H1 (cell line): ENCODE results near the gene ITPR1. TPM values are rescaled to one million over a fixed set of nuclear protein-coding genes. Genes with fewer than 3 reads are reported as not detected.

Source experiments
- CTCF ChIA-PET: fragments of 300-600 bp; sonication (Branson Sonifier 250); formaldehyde crosslinking; loops from one replicate; lab custom pipeline; 2021; ENCODE audit not compliant: partially characterized antibody; lab: Charles Lee
- POLR2A ChIA-PET: fragments of 300-600 bp; sonication (Branson Sonifier 250); formaldehyde crosslinking; loops from one replicate; lab custom pipeline; 2021; ENCODE audit warnings: inconsistent platforms; ENCODE audit not compliant: partially characterized antibody; lab: Charles Lee
- DNase-seq, 2 experiments: peaks; one replicate each; pipeline versions ENCODE4 v3.0.0 to v3.0.0-alpha.2; 2010 to 2022; ENCODE audit warnings: low spot score in 2 of 2, low read depth in 1 of 2, mixed read lengths in 1 of 2
- FAIRE-seq: peaks from 2 replicates; lab custom pipeline; 2011; peaks lifted over from hg19 to GRCh38; lab: Jason Lieb, UNC
- H2AFZ ChIP-seq: 2 replicates; pipeline ENCODE4 v1.8.1; 2012; ENCODE audit warnings: low read length, inconsistent platforms
- H2AK5ac ChIP-seq: 2 replicates; pipeline ENCODE4 v1.6.1; 2013; ENCODE audit warnings: low read depth, low read length
- H2BK120ac ChIP-seq: replicated peaks from 2 replicates; pipeline ENCODE3; 2013; ENCODE audit warnings: low read depth, low read length, inconsistent platforms
- H2BK12ac ChIP-seq: 2 replicates; pipeline ENCODE4 v1.6.1; 2013; ENCODE audit warnings: low read depth, low read length
- H2BK15ac ChIP-seq: 2 replicates; pipeline ENCODE4 v1.6.1; 2013; ENCODE audit warnings: low read length
- H2BK20ac ChIP-seq: 2 replicates; pipeline ENCODE4 v1.6.1; 2013; ENCODE audit warnings: low read length
- H2BK5ac ChIP-seq: 2 replicates; pipeline ENCODE4 v1.6.1; 2013; ENCODE audit warnings: low read depth, low read length
- H3K14ac ChIP-seq: 2 replicates; pipeline ENCODE4 v1.6.1; 2013; ENCODE audit warnings: inconsistent platforms; ENCODE audit not compliant: insufficient read length
- H3K18ac ChIP-seq: 2 replicates; pipeline ENCODE4 v1.6.1; 2013; ENCODE audit warnings: low read length; ENCODE audit errors: extremely low read depth
- H3K23ac ChIP-seq: 2 replicates; pipeline ENCODE4 v1.6.1; 2013; ENCODE audit warnings: inconsistent platforms; ENCODE audit not compliant: insufficient read length
- H3K23me2 ChIP-seq: 2 replicates; pipeline ENCODE4 v1.6.1; 2013; ENCODE audit warnings: low read depth, low read length
- H3K27ac ChIP-seq: 2 replicates; pipeline ENCODE4 v1.6.1; 2011; ENCODE audit warnings: low read depth, low read length, inconsistent platforms
- H3K27me3 ChIP-seq, 4 experiments: replicated peaks in 1 of 4; 1 replicate in 1 of 4; 2 replicates in 3 of 4; pipeline versions ENCODE4 v1.6.1 to v1.8.1; 2011 to 2013; ENCODE audit warnings: low read length in 3 of 4, mild to moderate bottlenecking in 3 of 4, inconsistent platforms in 2 of 4, mixed read lengths in 2 of 4, moderate library complexity in 1 of 4; ENCODE audit not compliant: control insufficient read depth in 3 of 4, insufficient read depth in 3 of 4; ENCODE audit errors: extremely low read depth in 1 of 4
- H3K36me3 ChIP-seq, 4 experiments: 2 replicates each; pipeline versions ENCODE4 v1.6.1 to v1.8.1; 2011 to 2013; ENCODE audit warnings: mild to moderate bottlenecking in 4 of 4, low read length in 3 of 4, moderate library complexity in 2 of 4, control low read depth in 1 of 4, inconsistent platforms in 1 of 4; ENCODE audit not compliant: insufficient read depth in 4 of 4, control insufficient read depth in 2 of 4
- H3K4ac ChIP-seq: replicated peaks from 2 replicates; pipeline ENCODE3; 2013; ENCODE audit warnings: low read length, low read depth, mixed read lengths, inconsistent platforms; ENCODE audit not compliant: insufficient read length
- H3K4me1 ChIP-seq, 4 experiments: replicated peaks in 1 of 4; 1 replicate in 1 of 4; 2 replicates in 3 of 4; pipeline versions ENCODE4 v1.6.1 to v1.8.1; 2011 to 2013; ENCODE audit warnings: low read length in 3 of 4, inconsistent platforms in 2 of 4, mixed read lengths in 1 of 4; ENCODE audit not compliant: insufficient read depth in 4 of 4, control insufficient read depth in 3 of 4
- H3K4me2 ChIP-seq, 2 experiments: 2 replicates each; pipeline versions ENCODE4 v1.6.1 to v1.8.1; 2011 to 2013; ENCODE audit warnings: low read depth in 2 of 2, low read length in 2 of 2, control low read depth in 1 of 2, inconsistent platforms in 1 of 2, mild to moderate bottlenecking in 1 of 2; ENCODE audit not compliant: insufficient read depth in 1 of 2
- H3K4me3 ChIP-seq, 4 experiments: fragments of 200-600, 300-600 bp in 1 of 4; sonication (generic), shearing (Covaris generic), sonication (Bioruptor Twin) in 1 of 4; 2 replicates each; pipeline versions ENCODE4 v1.5.1 to v1.8.1; 2011 to 2016; ENCODE audit warnings: low read length in 4 of 4, low read depth in 3 of 4, control low read depth in 2 of 4, inconsistent platforms in 2 of 4, mild to moderate bottlenecking in 2 of 4, mixed read lengths in 1 of 4, moderate library complexity in 1 of 4; ENCODE audit not compliant: insufficient read depth in 2 of 4; ENCODE audit errors: extremely low read depth in 1 of 4
- H3K56ac ChIP-seq: replicated peaks from 2 replicates; pipeline ENCODE3; 2013; ENCODE audit warnings: low read depth, mild to moderate bottlenecking, mixed read lengths, low read length, inconsistent platforms; ENCODE audit not compliant: insufficient read length
- H3K79me1 ChIP-seq: 2 replicates; pipeline ENCODE4 v1.6.1; 2013; ENCODE audit warnings: low read depth, low read length, control low read depth
- H3K79me2 ChIP-seq, 2 experiments: 2 replicates each; pipeline versions ENCODE4 v1.6.1 to v1.8.1; 2012 to 2013; ENCODE audit warnings: low read length in 2 of 2, mild to moderate bottlenecking in 2 of 2, inconsistent platforms in 1 of 2; ENCODE audit not compliant: insufficient read depth in 2 of 2, control insufficient read depth in 1 of 2
- H3K9ac ChIP-seq, 4 experiments: replicated peaks in 1 of 4; 1 replicate in 1 of 4; 2 replicates in 3 of 4; pipeline versions ENCODE4 v1.6.1 to v1.8.1; 2011 to 2013; ENCODE audit warnings: low read depth in 3 of 4, low read length in 3 of 4, control low read depth in 2 of 4, mild to moderate bottlenecking in 2 of 4, moderate library complexity in 2 of 4, inconsistent platforms in 1 of 4; ENCODE audit errors: extremely low read depth in 1 of 4
- H3K9me3 ChIP-seq, 2 experiments: 2 replicates each; pipeline versions ENCODE4 v1.6.1 to v1.8.1; 2012 to 2013; ENCODE audit warnings: mild to moderate bottlenecking in 2 of 2, moderate library complexity in 2 of 2, control low read depth in 1 of 2, inconsistent platforms in 1 of 2, low read depth in 1 of 2, low read length in 1 of 2, mixed read lengths in 1 of 2; ENCODE audit not compliant: insufficient read depth in 2 of 2
- H4K20me1 ChIP-seq, 2 experiments: replicated peaks in 1 of 2; 2 replicates each; pipeline versions ENCODE3 to v1.8.1; 2011 to 2013; ENCODE audit warnings: inconsistent platforms in 2 of 2, low read length in 2 of 2, mild to moderate bottlenecking in 1 of 2; ENCODE audit not compliant: insufficient read depth in 2 of 2, control insufficient read depth in 1 of 2
- H4K5ac ChIP-seq: 2 replicates; pipeline ENCODE4 v1.6.1; 2013; ENCODE audit warnings: low read length, low read depth, mixed read lengths, inconsistent platforms; ENCODE audit not compliant: insufficient read length
- H4K8ac ChIP-seq: 2 replicates; pipeline ENCODE4 v1.8.0; 2013; ENCODE audit warnings: mild to moderate bottlenecking, moderate library complexity, low read length, inconsistent platforms; ENCODE audit not compliant: insufficient read depth; ENCODE audit errors: extremely low read depth
- H4K91ac ChIP-seq: replicated peaks from 2 replicates; pipeline ENCODE3; 2013; ENCODE audit warnings: low read length, mixed read lengths, inconsistent platforms; ENCODE audit not compliant: insufficient read length
- EP300 ChIP-seq, 2 experiments: IDR thresholded peaks; 1 replicate in 1 of 2; 2 replicates in 1 of 2; pipeline ENCODE4 v1.6.1; 2011 to 2012; ENCODE audit warnings: low read depth in 2 of 2, low read length in 2 of 2, mild to moderate bottlenecking in 2 of 2, borderline replicate concordance in 1 of 2, inconsistent platforms in 1 of 2, moderate library complexity in 1 of 2
- KDM1A ChIP-seq: fragments of 200-600, 300-600 bp; sonication (generic); IDR thresholded peaks from 2 replicates; pipeline ENCODE4 v1.7.1; 2016; ENCODE audit warnings: mild to moderate bottlenecking, low read length, borderline replicate concordance
- RNF2 ChIP-seq: fragments of 200-900, 300-1000 bp; sonication (generic); IDR thresholded peaks from 2 replicates; pipeline ENCODE4 v1.7.1; 2016; ENCODE audit warnings: borderline replicate concordance, low read depth, mild to moderate bottlenecking, antibody characterized with exemption, low read length; ENCODE audit not compliant: poor library complexity, severe bottlenecking; ENCODE audit errors: missing control alignments
- TAF7 ChIP-seq: optimal IDR thresholded peaks from 2 replicates; pipeline ENCODE3; 2011; ENCODE audit warnings: low read depth, mild to moderate bottlenecking, inconsistent platforms, low read length, moderate library complexity, borderline replicate concordance
- WGBS, 2 experiments: shearing (Covaris generic) in 1 of 2; methylation state at CpG; one replicate each; pipeline versions ENCODE4 v1.1.6 to v1.1.7; 2013 to 2015; ENCODE audit warnings: low lambda C conversion rate in 2 of 2, mixed read lengths in 2 of 2, inconsistent platforms in 1 of 2, low coverage in 1 of 2, missing lambda C conversion rate in 1 of 2; ENCODE audit not compliant: insufficient replicate concordance in 2 of 2, insufficient coverage in 1 of 2, insufficient read length in 1 of 2; ENCODE audit errors: extremely low coverage in 1 of 2, missing lambda C conversion rate in 1 of 2; 5-methylcytosine and 5-hydroxymethylcytosine counted together
- polyA plus RNA-seq, 7 experiments: library from polyadenylated mRNA; depleted of rRNA in 3 of 7; stranded (reverse) in 5 of 7; unstranded in 2 of 7; fragments of >200 nt in 5 of 7; fragments of 200-250 nt in 2 of 7; gene quantifications; 1 replicate in 5 of 7; 2 replicates in 1 of 7; 4 replicates in 1 of 7; pipeline versions ENCODE4 v1.2.1 to v1.2.3, GENCODE V29; 2011 to 2013; ENCODE audit warnings: missing spikeins in 2 of 7, mixed read lengths in 2 of 7
- total RNA-seq: library from RNA; stranded (reverse); fragmentation: NEBNext Ultra II Directional; extraction: Animal tissue kit (Norgen Biotek cat#: 25700); gene quantifications from 2 replicates; pipeline ENCODE4 v1.2.1, GENCODE V29; 2021
- TF ChIP-seq, protein P1 (sequence below): IDR thresholded peaks from 2 replicates; pipeline ENCODE4 v1.6.1; 2012; ENCODE audit warnings: inconsistent platforms

Gene ITPR1
- total and polyA plus RNA-seq, 2 of the 8 experiments (the other 6 are each of a cell fraction or from before 2014, with no cell fraction given), result 2.5 to 16.3 TPM

DNA sequence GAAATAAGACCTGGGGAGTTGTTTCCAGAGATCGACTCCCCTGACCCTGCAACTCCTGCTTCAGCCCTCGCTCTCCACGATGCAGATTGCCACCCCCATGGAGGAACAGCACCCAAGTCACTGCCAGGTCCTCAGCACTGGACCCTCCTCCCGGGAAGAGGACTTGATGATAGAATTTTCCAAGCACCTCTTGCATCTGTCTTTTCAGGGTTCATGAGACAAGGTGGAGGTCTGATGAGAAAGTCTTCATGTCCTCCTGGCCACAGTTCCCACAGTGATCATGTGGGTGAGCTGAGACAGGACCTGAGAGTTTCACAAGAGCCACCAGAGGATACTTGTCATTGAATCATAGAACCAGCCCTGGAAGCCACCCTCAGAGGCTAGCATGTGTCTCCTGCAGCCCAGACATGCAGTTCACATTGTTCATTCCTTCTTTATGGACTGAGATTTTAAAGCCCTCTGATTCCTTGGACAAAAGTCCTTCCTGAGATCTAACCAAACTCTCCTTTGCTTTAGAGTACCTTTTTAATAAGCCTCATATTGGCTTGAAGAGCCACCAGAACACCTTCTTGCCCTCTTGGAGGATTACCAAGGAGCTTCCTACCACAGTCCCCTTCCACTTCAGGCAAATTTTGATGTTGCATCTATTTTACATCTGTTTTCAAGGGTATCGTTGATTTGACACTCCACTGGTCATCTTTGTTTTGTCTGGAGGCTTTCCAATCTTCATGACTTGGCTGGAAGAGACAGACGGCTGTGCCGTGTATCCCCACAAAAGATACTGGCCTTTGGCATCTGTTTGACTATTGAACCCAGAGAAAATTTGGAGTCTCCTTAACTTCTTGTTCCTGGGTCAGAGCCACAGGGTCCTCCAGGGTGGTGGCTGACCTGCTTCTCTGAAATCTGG lies 261.3 kb downstream of the ITPR1 start:
- H3K36me3 ChIP-seq, result no peaks in the 10 kb centered on the region
- no peak overlapping the region for H2AK5ac ChIP-seq
- H3K4me3 ChIP-seq, result no peak overlapping the region
- CTCF ChIA-PET, result interaction anchor here (0.7 to 1.4 kb wide), 3 partner anchors 11 to 43 kb away, joined by 3 to 5 read pairs (median 3); no protein-coding TSS in a partner anchor
- no peak overlapping the region for H3K18ac ChIP-seq
- no peak overlapping the region for H2BK5ac ChIP-seq
- no peak overlapping the region for H4K8ac ChIP-seq
- no peak for TF ChIP-seq RNF2
- no peak for TF ChIP-seq TAF7
- TF ChIP-seq KDM1A, result no peak
- TF ChIP-seq EP300 (IDR thresholded peaks at IDR 0.05; ENCODE audit: borderline replicate concordance in 1 of 2, low read depth in 2 of 2, low read length in 2 of 2), result no peak
- TF ChIP-seq, protein P1, sequence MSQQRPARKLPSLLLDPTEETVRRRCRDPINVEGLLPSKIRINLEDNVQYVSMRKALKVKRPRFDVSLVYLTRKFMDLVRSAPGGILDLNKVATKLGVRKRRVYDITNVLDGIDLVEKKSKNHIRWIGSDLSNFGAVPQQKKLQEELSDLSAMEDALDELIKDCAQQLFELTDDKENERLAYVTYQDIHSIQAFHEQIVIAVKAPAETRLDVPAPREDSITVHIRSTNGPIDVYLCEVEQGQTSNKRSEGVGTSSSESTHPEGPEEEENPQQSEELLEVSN, result no peak
- TF ChIP-seq, all 59 proteins: peak for 0
- Histone ChIP-seq H3K79me2 (no peaks in the 10 kb centered on the region), H2AFZ (no peak overlapping the region), H2BK120ac (no peak overlapping the region), H3K27ac (no peak overlapping the region), H3K14ac (no peak overlapping the region), H2BK20ac (no peak overlapping the region), H2BK12ac (no peak overlapping the region), H3K56ac (no peak overlapping the region), H3K9ac (no peak overlapping the region), H2BK15ac (no peak overlapping the region), H3K79me1 (no peaks in the 10 kb centered on the region), H4K20me1 (peaks cover 0 to 2% of the 10 kb centered on the region in 2 experiments), H3K4me2 (no peak overlapping the region), H4K5ac (no peak overlapping the region), H4K91ac (no peak overlapping the region), H3K4me1 (peaks cover 0 to 3% (median 3%) of the 10 kb centered on the region in 4 experiments; a peak in 3 of 7 replicates), H3K27me3 (no peaks in the 10 kb centered on the region), H3K9me3 (no peaks in the 10 kb centered on the region), H3K23ac (no peak overlapping the region), H3K23me2 (no peaks in the 10 kb centered on the region), H3K4ac (no peak overlapping the region)
- DNase-seq (no peak), FAIRE-seq (no peak)
- 87% methylated on average over 7 of the region's 7 CpGs; no CpG with 5 or more reads in 1 of the 2 experiments for WGBS, 2 experiments
- POLR2A ChIA-PET, result no interaction called here
